Right kidney (tissue), 9 donors: ENCODE results near the gene ORC2.
A peak's percentile ranks its signal among the peaks of the same experiment; 100 is the strongest.
"Not testable (repeated sequence)": the region's sequence is repeated elsewhere in the genome, so short reads cannot be mapped to it uniquely, and the experiment has no call there.

ENCODE experiments used
- DNase-seq: peaks from one replicate; pipeline ENCODE4 v3.0.0-alpha.2; 2016
- long read RNA-seq, 8 donors: transcript quantifications; one replicate each; lab custom pipeline, GENCODE V29; 2026

Gene ORC2
- long read RNA-seq, donor 1, full-length matches to known transcripts, result 1 of 1 reads
- long read RNA-seq, donor 1, partial matches to known transcripts, result 0 of 1 reads
- long read RNA-seq, donor 1, other reads (novel, unspliced or antisense), result 0 of 1 reads
- long read RNA-seq, donor 2, result 0 reads
- long read RNA-seq, donor 3, partial matches to known transcripts, result 5 of 5 reads
- long read RNA-seq, donor 3, other reads (novel, unspliced or antisense), result 0 of 5 reads
- long read RNA-seq, donor 4, full-length matches to known transcripts, result 2 of 22 reads
- long read RNA-seq, donor 4, partial matches to known transcripts, result 20 of 22 reads
- long read RNA-seq, donor 4, other reads (novel, unspliced or antisense), result 0 of 22 reads
- long read RNA-seq, donor 5, full-length matches to known transcripts, result 5 of 5 reads
- long read RNA-seq, donor 5, partial matches to known transcripts, result 0 of 5 reads
- long read RNA-seq, donor 5, other reads (novel, unspliced or antisense), result 0 of 5 reads
- long read RNA-seq, donor 6, full-length matches to known transcripts, result 1 of 1 reads
- long read RNA-seq, donor 6, partial matches to known transcripts, result 0 of 1 reads
- long read RNA-seq, donor 6, other reads (novel, unspliced or antisense), result 0 of 1 reads
- long read RNA-seq, donor 7, full-length matches to known transcripts, result 3 of 8 reads
- long read RNA-seq, donor 7, partial matches to known transcripts, result 5 of 8 reads
- long read RNA-seq, donor 7, other reads (novel, unspliced or antisense), result 0 of 8 reads
- long read RNA-seq, donor 8, full-length matches to known transcripts, result 5 of 14 reads
- long read RNA-seq, donor 8, partial matches to known transcripts, result 9 of 14 reads
- long read RNA-seq, donor 8, other reads (novel, unspliced or antisense), result 0 of 14 reads

- peak; percentile 98 for DNase-seq
These were observed at the start of gene ORC2 for GRCh38 chr2:200963124-200963917. Gene ORC2 (minus strand): TSS chr2:200963660. CDS start chr2:200958123, 5,537 bp downstream.

- DNase-seq, result peak; percentile 23
These were observed 44.9 kb upstream of the ORC2 start for GRCh38 chr2:201008296-201008829.

- DNase-seq, result peak; percentile 13
These were observed 44.1 kb upstream of the ORC2 start for GRCh38 chr2:201007584-201007998.

- no peak for DNase-seq
These were observed 43.2 kb upstream of the ORC2 start for GRCh38 chr2:201006704-201007103.

- no peak for DNase-seq
These were observed 40.9 kb upstream of the ORC2 start for GRCh38 chr2:201004370-201004769.

GRCh38 chr2:200993097-200993496 lies 29.6 kb upstream of the ORC2 start:
- DNase-seq, result no peak

- no peak for DNase-seq
These were observed 23.7 kb upstream of the ORC2 start for GRCh38 chr2:200987137-200987536.

- no peak for DNase-seq
These were observed 22.3 kb upstream of the ORC2 start for GRCh38 chr2:200985799-200986198.

- DNase-seq, result no peak
These were observed 13.2 kb upstream of the ORC2 start for GRCh38 chr2:200976710-200977109.

- no peak for DNase-seq
These were observed 12.2 kb upstream of the ORC2 start for GRCh38 chr2:200975672-200976071.

- DNase-seq, result not testable (repeated sequence)
These were observed 6.6 kb upstream of the ORC2 start for GRCh38 chr2:200970057-200970456.

GRCh38 chr2:200968735-200969134 lies 5.3 kb upstream of the ORC2 start:
- no peak for DNase-seq

- DNase-seq, result no peak
These were observed 4.7 kb upstream of the ORC2 start for GRCh38 chr2:200968162-200968561.

GRCh38 chr2:200966770-200967169 lies 3.3 kb upstream of the ORC2 start:
- DNase-seq, result no peak

- no peak for DNase-seq
These were observed 1.0 kb upstream of the ORC2 start for GRCh38 chr2:200964498-200964897.

GRCh38 chr2:200963918-200964252 lies 425 bp upstream of the ORC2 start:
- not testable (repeated sequence) for DNase-seq

- no peak for DNase-seq
These were observed 693 bp downstream of the ORC2 start for GRCh38 chr2:200962811-200963123.

GRCh38 chr2:200961674-200962073 lies 1.8 kb downstream of the ORC2 start:
- no peak for DNase-seq

GRCh38 chr2:200950378-200950777 lies 13.1 kb downstream of the ORC2 start:
- DNase-seq, result no peak

GRCh38 chr2:200945395-200945729 lies 18.1 kb downstream of the ORC2 start:
- DNase-seq, result no peak

GRCh38 chr2:200944467-200945394 lies 18.7 kb downstream of the ORC2 start:
- DNase-seq, result no peak
